Epithelial cell of proximal tubule (primary cell): ENCODE results near the gene RAB8B. TPM values are rescaled to one million over a fixed set of nuclear protein-coding genes. Genes with fewer than 3 reads are reported as not detected.

Experiments
- DNase-seq: peaks from one replicate; pipeline ENCODE4 v3.0.0-alpha.2; 2011; ENCODE audit warnings: low read depth
- H3K4me3 ChIP-seq: 2 replicates; pipeline ENCODE4 v1.5.1; 2011; ENCODE audit warnings: low read depth, mild to moderate bottlenecking, low read length
- CTCF ChIP-seq: conservative IDR thresholded peaks from 2 replicates; pipeline ENCODE4 v1.5.1; 2012; ENCODE audit warnings: low read depth, mild to moderate bottlenecking, low read length
- total RNA-seq: library from RNA; depleted of rRNA; stranded (reverse); fragments of >200 nt; gene quantifications from 2 replicates; pipeline ENCODE4 v1.2.3, GENCODE V29; 2015

Gene RAB8B
- total RNA-seq, 1 donor from 2014 or later: 20.9 TPM

GRCh38 chr15:63180746-63181145 lies 8.7 kb upstream of the RAB8B start:
- H3K4me3 ChIP-seq: no peak overlapping the region
- DNase-seq: no peak
- TF ChIP-seq CTCF: no peak

GRCh38 chr15:63181648-63182047 lies 7.8 kb upstream of the RAB8B start:
- TF ChIP-seq CTCF: no peak
- H3K4me3 ChIP-seq: no peak overlapping the region
- no peak for DNase-seq

- no peak for DNase-seq
- no peak for TF ChIP-seq CTCF
These were observed 4.2 kb upstream of the RAB8B start for GRCh38 chr15:63185206-63185605.

GRCh38 chr15:63186065-63186464 lies 3.3 kb upstream of the RAB8B start:
- DNase-seq: no peak
- no peak overlapping the region for H3K4me3 ChIP-seq
- no peak for TF ChIP-seq CTCF

More at GRCh38 chr15:63185206-63185605, 4.2 kb upstream of the RAB8B start:
- no peak overlapping the region for H3K4me3 ChIP-seq

GRCh38 chr15:63187589-63188226 lies 1.7 kb upstream of the RAB8B start:
- no peak overlapping the region for H3K4me3 ChIP-seq
- no peak for TF ChIP-seq CTCF
- peak; percentile 74 for DNase-seq

GRCh38 chr15:63188247-63188925 lies 1.0 kb upstream of the RAB8B start:
- no peak for TF ChIP-seq CTCF
- H3K4me3 ChIP-seq: peak overlapping the region; percentile 66
- no peak for DNase-seq
